Motor neuron (in vitro differentiated cells): ENCODE measurements around the gene TRIM69. TPM values are rescaled to one million over a fixed set of nuclear protein-coding genes. Genes with fewer than 3 reads are reported as not detected.

Experiments
- ATAC-seq, 8 experiments: fragments of 200-7000 bp; cut with Tn5 transposase; replicated peaks in 6 of 8; 2 replicates each; pipeline ENCODE4 v1.8.0; 2021; ENCODE audit warnings: mild to moderate bottlenecking in 8 of 8, moderate library complexity in 8 of 8
- H3K27ac ChIP-seq, 2 donors: fragments of 250-450 bp; sonication (Bioruptor Pico); 2 replicates each; pipeline ENCODE4 v1.9.0; 2021; ENCODE audit warnings: antibody characterized with exemption in 2 of 2, mild to moderate bottlenecking in 2 of 2, moderate library complexity in 1 of 2
- H3K4me1 ChIP-seq, 2 donors: fragments of 250-450 bp; sonication (Bioruptor Pico); replicated peaks in 1 of 2; 2 replicates each; pipeline ENCODE4 v1.6.1; 2021; ENCODE audit warnings: antibody characterized with exemption in 2 of 2, mild to moderate bottlenecking in 2 of 2, moderate library complexity in 1 of 2
- H3K4me3 ChIP-seq, 5 donors: fragments of 250-450 bp; sonication (Bioruptor Pico); 2 replicates each; pipeline ENCODE4 v1.9.0; 2021; ENCODE audit warnings: antibody characterized with exemption in 5 of 5, mild to moderate bottlenecking in 5 of 5, moderate library complexity in 4 of 5
- WGBS, 10 experiments: fragments of 450-650 bp; shearing (Covaris generic); methylation state at CpG; one replicate each; pipeline ENCODE4 v1.0.0; 2022; 5-methylcytosine and 5-hydroxymethylcytosine counted together
- in situ Hi-C, 9 experiments: fragments of 400-800 bp; cut with MboI; loops; one replicate each; pipeline ENCODE4 v1.15.0; 2021; ENCODE audit warnings: low sequenced_read_pairs in 9 of 9, low pct_unique_long_range_greater_than_20kb in 2 of 9; ENCODE audit not compliant: unreplicated experiment in 9 of 9
- total RNA-seq, 8 experiments: library from RNA; unstranded; fragments of 300-600 nt; gene quantifications; 2 replicates each; pipeline versions ENCODE4 v1.2.3 to v1.2.4, GENCODE V29; 2022

Gene TRIM69
- total RNA-seq, 8 experiments from 2014 or later: 10.4 to 56.0 (median 17.9) TPM

DNA sequence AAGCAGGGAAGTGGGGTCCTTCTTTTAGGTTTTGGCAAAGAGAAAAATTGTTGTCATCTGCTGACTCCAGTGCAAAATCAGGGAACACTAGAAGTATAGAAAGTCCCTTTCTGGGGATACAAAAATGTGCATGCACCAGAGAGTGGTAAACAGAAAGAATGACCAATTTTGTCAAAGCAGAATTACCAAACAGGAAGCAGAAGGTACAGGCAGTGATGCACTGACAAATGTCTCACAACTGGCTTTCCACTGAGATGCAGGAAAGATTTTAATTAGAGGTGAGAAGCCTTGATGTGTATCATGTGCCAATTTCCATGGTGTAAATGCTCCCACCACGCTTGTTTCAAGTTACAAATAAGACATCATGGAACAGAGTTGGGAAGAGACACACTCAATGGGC lies 66.0 kb downstream of the TRIM69 start:
- WGBS, 10 experiments: 0 to 57% (median 0%) methylated on average over 1 of the region's 1 CpG; no CpG with 5 or more reads in 5 of the 10 experiments
- Histone ChIP-seq H3K27ac (no peak overlapping the region), H3K4me1 (no peaks in the 10 kb centered on the region), H3K4me3 (no peak overlapping the region)
- in situ Hi-C loops: no loop called here
- no peak for ATAC-seq

- in situ Hi-C loops: no loop called here
- no peak for ATAC-seq
Measured at GRCh38 chr15:44804298-44805046, 68.1 kb downstream of the TRIM69 start.

DNA sequence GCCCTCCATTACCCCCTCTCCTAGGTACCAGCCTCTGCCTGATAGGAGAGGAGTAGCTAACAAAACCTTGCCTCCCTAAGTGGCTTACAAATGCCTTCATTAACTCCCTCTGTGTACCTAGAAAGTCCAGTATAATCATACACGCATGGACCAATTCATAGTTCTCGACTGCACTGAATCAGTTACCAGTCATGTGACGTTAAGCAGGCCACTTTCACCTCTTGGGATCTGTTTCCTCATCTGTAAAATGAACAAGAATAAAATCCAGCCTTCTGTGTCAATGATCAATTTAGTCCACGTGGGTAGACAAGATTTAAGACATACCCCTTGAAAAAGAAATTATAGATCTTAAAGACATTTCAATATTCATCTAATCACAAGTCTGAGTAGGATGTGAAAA lies 72.2 kb downstream of the TRIM69 start:
- in situ Hi-C loops: no loop called here
- no peaks in the 10 kb centered on the region for H3K4me1 ChIP-seq
- H3K4me3 ChIP-seq: no peak overlapping the region
- no peak for ATAC-seq
- WGBS, 10 experiments: 7 to 76% (median 50%) methylated on average over 1 to 4 of the region's 4 CpGs
- H3K27ac ChIP-seq: no peak overlapping the region

More at GRCh38 chr15:44804298-44805046, 68.1 kb downstream of the TRIM69 start:
- WGBS, 10 experiments: 17 to 93% (median 64%) methylated on average over 1 to 4 of the region's 4 CpGs
- Histone ChIP-seq H3K4me3 (no peak overlapping the region), H3K4me1 (no peaks in the 10 kb centered on the region), H3K27ac (no peak overlapping the region)

GRCh38 chr15:44810237-44810636 lies 73.9 kb downstream of the TRIM69 start:
- no peaks in the 10 kb centered on the region for H3K4me1 ChIP-seq
- ATAC-seq: no peak
- in situ Hi-C loops: no loop called here
- WGBS, 10 experiments: 0 to 86% (median 54%) methylated on average over 1 to 5 of the region's 10 CpGs; no CpG with 5 or more reads in 5 of the 10 experiments
- H3K4me3 ChIP-seq: no peak overlapping the region
- H3K27ac ChIP-seq: no peak overlapping the region

DNA sequence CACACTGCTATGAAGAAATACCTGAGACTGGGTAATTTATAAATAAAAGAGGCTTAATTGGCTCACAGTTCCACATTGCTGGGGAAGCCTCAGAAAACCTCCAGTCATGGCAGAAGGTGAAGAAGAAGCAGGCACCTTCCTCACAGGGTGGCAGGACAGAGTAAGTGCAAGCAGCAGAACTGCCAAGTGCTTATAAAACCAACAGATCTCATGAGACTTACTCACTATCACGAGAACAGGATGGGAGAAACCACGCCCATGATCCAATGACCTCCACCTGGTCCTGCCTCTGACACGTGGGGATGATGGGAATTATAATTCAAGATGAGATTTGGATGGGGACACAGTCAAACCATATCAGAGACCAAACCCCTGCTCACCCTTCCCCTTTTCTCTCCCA lies 75.0 kb downstream of the TRIM69 start:
- in situ Hi-C loops: no loop called here
- Histone ChIP-seq H3K4me1 (no peaks in the 10 kb centered on the region), H3K4me3 (no peak overlapping the region), H3K27ac (no peak overlapping the region)
- WGBS, 10 experiments: 0 to 59% (median 24%) methylated on average over 2 to 3 of the region's 3 CpGs; no CpG with 5 or more reads in 6 of the 10 experiments
- peak in 1 of 8 experiments; percentile 39 for ATAC-seq

- Histone ChIP-seq H3K4me3 (no peak overlapping the region), H3K4me1 (no peaks in the 10 kb centered on the region), H3K27ac (no peak overlapping the region)
- 17 to 89% (median 75%) methylated on average over 1 to 4 of the region's 5 CpGs; no CpG with 5 or more reads in 4 of the 10 experiments for WGBS, 10 experiments
- no peak for ATAC-seq
- in situ Hi-C loops: no loop called here
Measured at GRCh38 chr15:44812029-44812517, 75.7 kb downstream of the TRIM69 start.

DNA sequence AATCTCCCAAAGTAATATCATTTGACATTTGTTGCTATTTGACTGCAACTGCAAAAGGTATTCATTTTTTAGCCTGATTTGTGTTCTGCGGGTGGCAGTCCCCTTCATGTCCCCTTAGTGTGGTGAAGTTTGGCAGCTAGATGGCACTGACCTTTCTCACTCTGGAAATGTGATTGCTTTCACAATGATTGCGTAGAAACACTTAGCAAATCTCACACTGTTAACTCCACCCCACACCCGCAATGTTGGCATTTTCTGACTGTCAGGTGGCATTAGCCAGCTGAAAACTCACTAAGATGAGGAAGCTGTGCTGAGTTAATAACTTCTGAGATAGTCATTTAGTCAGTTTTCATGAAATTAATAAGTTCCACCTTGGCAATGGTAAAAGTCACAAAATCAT lies 76.9 kb downstream of the TRIM69 start:
- in situ Hi-C loops: no loop called here
- 20 to 100% (median 83%) methylated on average over 1 to 3 of the region's 3 CpGs; no CpG with 5 or more reads in 2 of the 10 experiments for WGBS, 10 experiments
- Histone ChIP-seq H3K4me1 (no peaks in the 10 kb centered on the region), H3K27ac (no peak overlapping the region), H3K4me3 (no peak overlapping the region)
- no peak for ATAC-seq

Other genes starting within 250 kb of the TRIM69 start
- 100 to 1,000 TPM in 1 of 8 experiments, 10 to 100 TPM in 7; 37.5 to 100 (median 54.7) TPM for gene EIF3J, start 199.4 kb upstream of the TRIM69 start, total RNA-seq
- gene SPG11, start 72.9 kb upstream of the TRIM69 start, total RNA-seq: 10 to 100 TPM; 31.0 to 91.1 (median 46.6) TPM
- gene PATL2, start 25.2 kb upstream of the TRIM69 start, total RNA-seq: 1 to 10 TPM in 4 of 8 experiments, under 1 TPM in 4; 0.11 to 2.2 (median 0.96) TPM
- gene B2M, start 25.0 kb upstream of the TRIM69 start, total RNA-seq: 1,000 to 10,000 TPM in 4 of 8 experiments, 100 to 1,000 TPM in 1, 10 to 100 TPM in 3; 27.1 to 8,870 (median 763) TPM
- under 1 TPM in 1 of 8 experiments, not detected in 7; 0.38 TPM for gene TERB2, start 220.2 kb downstream of the TRIM69 start, total RNA-seq